GM10266 (cell line): Measurements from ENCODE around the gene PXDN.

Experiments
- DNase-seq: peaks from one replicate; pipeline ENCODE4 v3.0.0; 2012; ENCODE audit errors: extremely low spot score
- CTCF ChIP-seq: IDR thresholded peaks from 2 replicates; pipeline ENCODE4 v1.5.1; 2012; ENCODE audit warnings: mild to moderate bottlenecking, low read depth; ENCODE audit not compliant: control insufficient read depth, insufficient read depth; ENCODE audit errors: missing control alignments

The PXDN gene

GRCh38 chr2:1645761-1646476 lies 98.4 kb downstream of the PXDN start:
- TF ChIP-seq CTCF = no peak
- no peak for DNase-seq

GRCh38 chr2:1644427-1644826 lies 99.9 kb downstream of the PXDN start:
- no peak for TF ChIP-seq CTCF
- DNase-seq = no peak

GRCh38 chr2:1642993-1643619 lies 101.2 kb downstream of the PXDN start:
- no peak for DNase-seq
- TF ChIP-seq CTCF = no peak

- no peak for TF ChIP-seq CTCF
- no peak for DNase-seq
Measured at GRCh38 chr2:1642066-1642861, 102.1 kb downstream of the PXDN start.

GRCh38 chr2:1641523-1641922 lies 102.8 kb downstream of the PXDN start:
- DNase-seq = no peak
- no peak for TF ChIP-seq CTCF

GRCh38 chr2:1640301-1641135 lies 103.8 kb downstream of the PXDN start:
- DNase-seq = no peak
- no peak for TF ChIP-seq CTCF
